ENCODE data around the gene KNG1.

Gene KNG1

DNA sequence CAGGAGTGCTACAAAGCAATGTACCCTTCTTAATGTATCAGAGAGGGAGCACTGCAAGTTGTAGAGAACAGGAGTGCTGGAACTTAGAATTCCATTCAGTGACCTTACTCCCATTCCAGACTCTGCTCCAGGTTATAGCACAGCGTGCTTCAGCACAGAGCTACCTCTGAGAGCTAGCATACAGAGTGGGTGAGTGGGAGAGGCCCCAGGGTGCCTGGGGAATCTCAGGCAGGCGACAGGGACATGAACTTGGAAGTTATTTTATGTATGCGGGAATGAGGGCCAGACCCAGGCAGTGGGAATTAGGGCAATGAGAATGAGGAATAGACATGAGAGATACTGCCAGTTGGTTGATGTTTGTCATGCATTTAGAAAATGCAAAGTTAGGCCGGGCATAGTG is 3.7 kb upstream of the KNG1 start:
- no peak for DNase-seq

DNA sequence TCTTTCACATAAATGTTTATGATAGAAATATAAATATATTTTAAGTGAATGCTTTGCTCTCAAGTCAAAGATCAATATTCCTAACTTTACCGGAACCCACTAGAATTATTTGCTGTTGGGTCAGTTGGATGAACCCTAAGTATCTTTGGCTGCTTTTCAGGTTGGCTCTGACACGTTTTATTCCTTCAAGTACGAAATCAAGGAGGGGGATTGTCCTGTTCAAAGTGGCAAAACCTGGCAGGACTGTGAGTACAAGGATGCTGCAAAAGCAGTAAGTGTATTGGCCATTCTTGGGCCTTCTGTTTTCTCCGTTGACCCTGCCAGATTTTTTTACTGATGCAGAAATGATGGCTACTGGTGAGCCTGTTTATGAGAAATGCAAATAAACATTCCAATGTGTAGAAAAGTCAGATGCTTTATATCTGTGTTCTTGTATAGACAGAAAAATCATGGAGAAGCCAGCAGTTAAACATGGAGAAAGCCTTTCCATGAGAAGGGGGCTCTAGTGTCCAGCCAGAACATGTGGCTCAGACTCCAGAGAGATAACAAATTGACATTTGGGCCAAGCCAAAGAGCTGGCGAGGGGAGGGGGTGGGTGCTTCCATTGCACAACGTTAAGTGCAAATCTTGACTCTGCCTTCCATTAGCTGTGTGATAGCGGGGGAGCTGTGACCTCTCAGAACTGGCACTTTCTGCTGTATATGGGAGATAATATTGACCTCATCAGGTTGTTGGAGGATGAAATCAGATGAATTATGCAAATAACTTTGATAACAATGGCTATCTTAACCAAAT is 3.0 kb downstream of the KNG1 start:
- no peak for DNase-seq

DNA sequence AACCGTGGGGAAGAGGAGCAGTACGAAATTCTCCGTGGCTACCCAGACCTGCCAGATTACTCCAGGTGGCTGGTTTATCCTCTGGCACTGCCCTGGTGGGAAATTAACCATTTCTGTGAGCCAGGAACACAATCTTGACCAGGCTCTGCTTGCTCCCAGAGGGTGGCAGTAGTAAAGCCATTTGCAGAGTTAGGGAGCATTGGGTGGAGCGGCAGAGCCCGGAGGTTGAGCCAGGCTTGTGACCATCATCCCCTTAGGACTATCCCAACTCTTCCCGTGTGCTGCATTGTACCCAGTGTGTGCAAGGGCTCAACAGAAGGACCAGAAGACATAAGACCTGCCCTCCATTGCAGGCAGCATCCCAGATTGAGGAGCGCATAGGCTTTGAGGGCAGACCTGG is 5.3 kb downstream of the KNG1 start:
- DNase-seq: no peak

DNA sequence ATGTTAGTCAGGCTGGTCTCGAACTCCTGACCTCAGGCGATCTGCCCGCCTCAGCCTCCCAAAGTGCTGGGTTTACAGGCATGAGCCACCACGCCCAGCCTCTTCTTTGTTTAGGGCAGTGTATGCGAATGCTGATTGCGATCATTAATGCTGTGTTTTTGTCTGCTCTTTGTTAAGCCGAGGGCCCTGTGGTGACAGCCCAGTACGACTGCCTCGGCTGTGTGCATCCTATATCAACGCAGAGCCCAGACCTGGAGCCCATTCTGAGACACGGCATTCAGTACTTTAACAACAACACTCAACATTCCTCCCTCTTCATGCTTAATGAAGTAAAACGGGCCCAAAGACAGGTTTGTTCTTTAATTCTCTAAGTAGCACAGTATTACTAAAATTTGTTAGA is 7.8 kb downstream of the KNG1 start:
- DNase-seq: no peak

DNA sequence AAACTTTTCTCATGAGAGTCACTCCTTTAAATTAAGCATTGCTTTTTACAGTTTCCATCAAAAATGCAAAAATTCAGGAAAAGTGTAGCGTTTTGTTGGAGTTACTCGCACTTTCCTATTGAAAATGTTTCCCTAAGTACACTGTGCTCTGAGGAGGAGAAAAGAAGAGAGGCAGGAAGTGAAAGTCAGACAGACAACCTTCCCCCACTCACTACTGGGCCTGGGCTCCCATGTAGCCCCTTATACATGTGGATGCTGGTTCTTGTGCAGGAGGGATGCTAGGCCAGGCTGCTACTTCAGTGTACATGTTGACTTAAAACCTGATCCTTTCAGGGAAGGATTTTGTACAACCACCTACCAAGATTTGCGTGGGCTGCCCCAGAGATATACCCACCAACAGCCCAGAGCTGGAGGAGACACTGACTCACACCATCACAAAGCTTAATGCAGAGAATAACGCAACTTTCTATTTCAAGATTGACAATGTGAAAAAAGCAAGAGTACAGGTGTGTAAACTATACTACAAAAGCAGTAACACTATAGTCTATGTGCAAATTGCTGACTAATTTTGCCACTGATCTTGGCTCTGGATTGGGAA is 15.1 kb downstream of the KNG1 start:
- no peak for DNase-seq

DNA sequence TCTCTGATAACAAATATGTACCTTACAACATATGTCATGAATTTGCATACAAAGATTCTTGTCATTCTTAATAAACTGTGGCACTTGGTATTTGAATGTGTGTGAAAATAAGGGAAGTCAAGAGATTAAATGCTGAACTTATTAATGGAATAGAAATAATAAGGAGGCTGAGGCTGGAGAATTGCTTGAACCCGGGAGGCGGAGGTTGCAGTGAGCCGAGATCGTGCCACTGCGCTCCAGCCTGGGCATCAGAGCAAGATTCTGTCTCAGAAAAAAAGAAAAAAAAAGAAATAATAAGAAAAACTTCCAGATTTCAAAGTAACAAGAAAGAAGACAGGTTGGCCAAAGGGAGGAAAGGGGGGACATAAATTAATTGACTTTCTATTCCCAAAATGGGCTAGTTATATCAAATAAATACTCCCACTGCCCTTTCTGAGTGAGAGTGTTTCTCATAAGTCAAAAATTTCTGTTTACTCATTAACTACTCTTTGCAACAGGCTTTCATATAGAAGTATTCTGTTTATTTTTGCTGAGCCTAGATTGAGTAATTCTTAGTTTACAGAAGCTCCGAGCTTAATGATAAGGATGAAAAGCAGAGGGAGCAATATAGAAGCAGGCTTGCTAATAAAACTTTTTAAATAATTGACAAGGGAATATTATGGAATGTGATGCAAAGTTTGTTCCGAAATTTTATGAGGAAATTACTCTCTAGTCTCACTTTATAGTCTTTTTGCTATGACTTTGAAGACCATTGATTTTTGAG is 25.6 kb downstream of the KNG1 start:
- DNase-seq: no peak

DNA sequence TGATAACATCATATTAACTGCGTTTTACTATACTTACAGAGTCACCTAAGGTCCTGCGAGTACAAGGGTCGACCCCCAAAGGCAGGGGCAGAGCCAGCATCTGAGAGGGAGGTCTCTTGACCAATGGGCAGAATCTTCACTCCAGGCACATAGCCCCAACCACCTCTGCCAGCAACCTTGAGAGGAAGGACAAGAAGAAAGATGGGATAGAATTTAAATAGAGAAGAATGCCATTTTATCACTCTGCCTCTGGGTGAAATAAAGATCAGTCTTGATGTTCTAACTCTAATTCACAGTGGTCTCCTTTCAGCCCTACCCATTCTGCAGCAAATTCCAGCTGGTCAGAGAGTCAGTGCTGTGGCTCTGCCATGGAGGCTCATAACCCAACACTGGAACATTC is 26.5 kb downstream of the KNG1 start:
- no peak for DNase-seq

DNA sequence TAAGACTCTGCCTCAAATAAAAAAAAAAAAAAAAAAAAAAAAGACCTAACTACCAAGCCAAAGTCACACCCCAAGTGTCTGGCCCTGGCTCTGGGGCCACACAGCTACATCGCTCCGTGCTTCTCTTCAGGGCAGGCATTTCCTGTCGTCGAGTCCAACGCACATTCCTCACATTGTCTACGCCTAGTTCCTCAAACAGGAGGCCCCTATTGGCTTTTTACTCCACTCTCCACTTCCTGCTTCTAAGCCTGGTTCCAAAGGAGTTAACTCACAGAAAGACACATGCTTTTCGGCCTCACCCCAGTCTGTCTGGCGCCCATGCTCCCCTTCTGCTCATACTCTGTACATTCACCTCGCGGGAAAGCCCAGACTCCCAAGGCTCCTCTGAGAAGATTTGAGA is 28.8 kb downstream of the KNG1 start:
- DNase-seq: no peak

DNA sequence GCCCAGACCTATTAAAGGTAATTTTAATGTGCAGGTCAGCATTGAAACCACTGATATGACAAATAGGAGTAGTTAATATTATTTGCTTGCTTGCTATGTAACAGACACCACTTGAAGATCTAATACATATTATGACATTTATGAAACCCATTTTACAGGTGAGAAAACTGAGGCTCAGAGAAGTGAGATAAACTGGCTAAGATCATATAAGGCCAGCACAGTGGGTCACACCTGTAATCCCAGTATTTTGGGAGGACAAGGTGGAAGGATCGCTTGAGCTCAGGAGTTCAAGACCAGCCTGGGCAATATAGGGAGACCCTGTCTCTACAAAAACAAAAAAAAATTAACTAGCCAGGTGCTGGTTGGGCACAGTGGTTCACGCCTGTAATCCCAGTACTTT is 33.2 kb downstream of the KNG1 start:
- no peak for DNase-seq

DNA sequence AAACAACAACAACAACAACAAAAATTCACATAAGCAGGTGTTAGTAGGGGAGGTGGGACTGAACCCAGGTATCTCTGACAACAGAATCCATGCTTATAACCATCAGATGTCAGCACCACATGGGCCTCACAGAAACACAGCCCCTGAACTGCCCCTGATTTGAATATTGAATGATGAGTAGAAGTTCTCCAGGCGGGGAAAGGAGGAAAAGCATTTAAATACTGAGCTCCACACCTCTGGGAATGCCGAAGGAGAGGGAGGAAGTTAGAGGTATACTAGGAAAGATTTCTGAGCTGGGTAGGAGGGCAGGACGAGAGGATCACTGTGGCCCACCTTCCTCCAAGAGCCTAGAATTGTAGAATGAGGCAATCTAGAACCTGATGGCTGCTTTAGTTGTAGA is 34.3 kb downstream of the KNG1 start:
- no peak for DNase-seq

DNA sequence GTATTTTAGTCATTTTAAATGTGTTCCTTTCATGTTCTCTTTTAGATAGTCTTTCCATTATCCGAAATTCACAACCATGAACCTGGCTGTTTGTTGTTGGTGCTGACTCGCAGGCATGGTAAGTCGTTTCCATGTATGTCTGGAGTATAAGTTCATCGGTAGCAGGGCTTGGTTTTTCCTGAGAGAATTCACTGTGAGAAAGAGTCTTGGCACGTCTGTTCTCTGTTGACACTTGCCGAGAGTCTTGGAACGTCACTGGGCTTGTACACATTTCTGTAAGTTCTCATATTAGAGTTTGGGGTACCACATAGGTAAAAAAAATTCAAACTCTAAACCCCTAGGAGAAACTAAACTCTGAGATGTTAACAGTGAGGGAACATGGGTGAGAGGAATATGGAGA is 36.8 kb downstream of the KNG1 start:
- DNase-seq: no peak

DNA sequence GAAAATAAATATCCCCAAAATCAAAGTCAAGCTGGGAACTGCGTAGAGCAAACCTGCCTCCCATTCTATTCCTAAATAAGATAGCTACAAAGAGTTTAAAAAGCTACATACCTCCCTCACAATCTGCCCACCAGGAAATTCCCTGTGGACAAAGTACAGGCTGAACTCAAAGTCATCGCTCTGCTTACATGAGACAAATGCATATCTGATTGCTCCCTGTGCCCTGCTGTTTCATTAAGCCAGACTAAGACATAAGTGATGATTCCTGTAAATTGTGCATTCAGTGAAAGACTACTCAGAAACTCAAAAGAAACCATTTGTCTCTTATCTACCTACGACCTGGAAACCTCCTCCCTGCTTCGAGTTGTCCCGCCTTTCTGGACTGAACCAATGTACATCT is 37.7 kb downstream of the KNG1 start:
- DNase-seq: no peak

DNA sequence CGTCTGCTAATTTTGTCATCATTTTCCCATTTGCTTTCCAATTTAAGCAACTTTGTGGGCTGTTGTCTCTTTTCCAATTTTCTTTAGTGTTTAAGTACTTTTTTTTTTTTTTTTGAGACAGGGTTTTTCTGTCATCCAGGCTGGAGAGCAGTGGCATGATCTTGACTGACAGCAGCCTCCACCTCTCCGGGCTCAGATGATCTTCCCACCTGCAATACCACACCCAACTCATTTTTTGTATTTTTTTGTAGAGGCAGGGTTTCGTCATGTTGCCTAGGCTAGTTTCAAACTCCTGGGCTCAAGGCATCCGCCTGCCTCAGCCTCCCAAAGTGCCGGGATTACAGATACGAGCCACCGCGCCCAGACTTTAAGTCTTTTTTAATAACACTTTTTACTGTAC is 40.1 kb downstream of the KNG1 start:
- no peak for DNase-seq

DNA sequence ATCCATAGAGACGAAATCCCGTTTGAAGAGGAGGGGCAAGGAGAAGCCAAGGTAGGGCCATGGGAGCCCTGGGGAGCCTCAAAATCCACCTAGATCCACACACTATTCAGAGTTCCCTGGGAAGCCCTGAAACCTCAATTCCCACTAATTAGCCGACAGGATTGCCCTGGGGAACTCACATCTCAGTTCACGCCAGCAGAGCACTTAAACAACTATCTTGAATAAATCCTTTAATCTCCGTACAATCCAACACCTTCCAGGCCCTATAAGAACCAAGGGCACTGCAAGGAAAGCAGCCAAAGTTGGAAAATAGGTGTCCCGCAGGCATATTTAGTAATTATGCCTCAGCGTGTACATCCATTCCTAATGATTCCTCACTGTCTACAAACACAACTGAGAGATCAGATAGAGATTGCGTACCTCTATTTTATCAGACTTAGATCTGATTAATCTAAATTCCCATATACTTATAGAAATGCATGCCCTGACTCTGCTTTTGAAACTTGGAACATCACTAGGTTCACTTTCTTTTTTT is 40.6 kb downstream of the KNG1 start:
- DNase-seq: no peak

DNA sequence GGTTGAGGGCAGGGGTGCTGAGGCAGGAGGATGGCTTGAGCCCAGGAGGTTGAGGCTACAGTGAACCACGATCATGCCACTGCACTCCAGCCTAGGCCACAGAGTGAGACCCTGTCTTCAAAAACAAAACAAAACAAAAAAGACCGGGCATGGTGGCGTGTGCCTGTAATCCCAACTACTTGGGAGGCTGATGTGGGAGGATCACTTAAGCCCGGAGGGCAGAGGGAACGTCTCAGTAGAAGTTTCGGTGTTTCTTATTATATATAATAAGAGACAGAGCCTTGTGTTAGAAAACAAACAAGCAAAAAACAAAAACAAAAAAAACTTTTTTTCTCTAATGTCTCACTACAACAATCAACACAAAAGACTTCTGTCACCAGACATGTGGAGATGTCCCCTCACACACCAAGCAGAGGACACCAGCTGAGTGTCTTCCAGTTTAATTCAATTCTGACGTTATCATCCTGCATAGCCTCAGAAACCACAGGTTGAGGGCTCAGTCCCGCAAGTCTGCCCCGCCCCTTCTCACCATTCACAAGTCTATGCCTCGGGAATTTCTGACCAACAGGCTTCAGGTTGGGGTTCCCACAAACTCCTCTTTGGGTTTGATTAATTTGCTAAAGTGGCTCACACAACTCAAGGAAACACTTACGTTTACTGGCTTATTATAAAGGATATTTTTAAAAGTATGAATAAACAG is 42.2 kb downstream of the KNG1 start:
- no peak for DNase-seq

DNA sequence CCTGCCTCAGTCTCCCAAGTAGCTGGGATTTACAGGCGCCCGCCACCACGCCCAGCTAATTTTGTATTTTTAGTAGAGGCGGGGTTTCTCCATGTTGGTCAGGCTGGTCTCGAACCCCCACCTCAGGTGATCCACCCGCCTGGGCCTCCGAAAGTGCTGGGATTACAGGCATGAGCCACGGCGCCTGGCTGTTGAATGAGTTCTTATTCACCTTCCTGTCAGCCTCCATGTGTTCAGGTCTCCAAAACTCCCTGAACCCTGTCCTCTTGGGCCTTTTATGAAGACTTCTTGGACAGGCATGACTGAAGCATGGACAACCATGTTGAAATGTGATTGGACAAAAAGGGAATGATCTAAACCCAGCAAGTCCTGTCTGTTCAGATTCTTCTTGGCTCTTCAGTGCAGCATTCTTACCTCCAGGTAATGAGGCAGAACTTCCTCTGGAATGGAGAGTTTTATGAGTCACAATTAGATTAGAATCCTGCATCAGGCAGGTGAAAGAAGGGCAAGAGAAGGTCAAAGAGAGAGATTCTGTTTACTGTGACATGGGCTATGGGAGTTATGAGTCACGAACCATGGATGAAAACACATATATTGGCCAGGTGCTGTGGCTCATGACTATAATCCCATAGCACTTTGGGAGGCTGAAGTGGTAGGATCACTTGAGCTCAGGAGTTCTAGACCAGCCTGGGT is 43.1 kb downstream of the KNG1 start:
- no peak for DNase-seq

DNA sequence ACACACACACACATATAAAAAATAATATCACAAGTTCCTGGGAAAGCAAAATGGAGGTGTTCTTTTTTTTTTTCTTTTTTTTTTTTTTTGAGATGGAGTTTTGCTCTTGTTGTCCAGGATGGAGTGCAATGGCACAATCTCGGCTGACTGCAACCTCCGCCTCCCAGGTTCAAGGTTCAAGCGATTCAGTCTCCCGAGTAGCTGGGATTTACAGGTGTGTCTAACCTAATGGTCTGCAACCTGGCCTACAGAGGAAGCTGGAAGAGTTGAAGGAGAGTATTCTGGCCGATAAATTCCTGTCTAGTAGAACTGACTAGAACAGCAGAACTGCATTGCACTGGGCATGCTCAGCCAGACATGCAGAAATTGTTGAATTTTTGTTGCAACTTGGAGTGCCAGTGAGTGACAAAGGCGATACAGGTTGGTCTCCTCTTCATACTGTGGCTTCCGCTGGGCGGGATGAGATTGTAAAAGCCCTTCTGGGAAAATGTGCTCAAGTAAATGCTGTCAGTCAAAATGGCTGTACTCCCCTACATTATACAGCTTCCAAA is 43.8 kb downstream of the KNG1 start:
- DNase-seq: no peak

DNA sequence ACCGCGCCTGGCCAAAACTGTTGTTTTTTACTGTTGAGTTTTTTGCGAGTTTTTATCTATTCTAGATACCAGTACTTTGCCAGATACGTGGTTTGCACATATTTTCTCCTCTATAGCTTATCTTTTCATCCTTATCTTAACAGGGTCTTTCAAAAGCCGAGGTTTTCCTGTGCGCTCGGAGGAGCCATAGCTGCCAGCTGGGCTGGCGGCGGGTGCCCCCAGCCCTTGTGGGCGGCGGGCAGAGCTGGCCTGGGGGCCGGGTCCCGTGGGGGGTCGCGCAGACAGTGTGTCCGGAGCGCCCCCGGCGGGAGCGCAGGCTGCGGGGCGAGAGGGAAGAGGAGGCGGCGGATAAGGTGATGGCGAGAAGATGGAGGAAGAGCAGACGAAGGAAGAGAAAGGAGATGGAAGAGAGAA is 55.1 kb downstream of the KNG1 start:
- no peak for DNase-seq

DNA sequence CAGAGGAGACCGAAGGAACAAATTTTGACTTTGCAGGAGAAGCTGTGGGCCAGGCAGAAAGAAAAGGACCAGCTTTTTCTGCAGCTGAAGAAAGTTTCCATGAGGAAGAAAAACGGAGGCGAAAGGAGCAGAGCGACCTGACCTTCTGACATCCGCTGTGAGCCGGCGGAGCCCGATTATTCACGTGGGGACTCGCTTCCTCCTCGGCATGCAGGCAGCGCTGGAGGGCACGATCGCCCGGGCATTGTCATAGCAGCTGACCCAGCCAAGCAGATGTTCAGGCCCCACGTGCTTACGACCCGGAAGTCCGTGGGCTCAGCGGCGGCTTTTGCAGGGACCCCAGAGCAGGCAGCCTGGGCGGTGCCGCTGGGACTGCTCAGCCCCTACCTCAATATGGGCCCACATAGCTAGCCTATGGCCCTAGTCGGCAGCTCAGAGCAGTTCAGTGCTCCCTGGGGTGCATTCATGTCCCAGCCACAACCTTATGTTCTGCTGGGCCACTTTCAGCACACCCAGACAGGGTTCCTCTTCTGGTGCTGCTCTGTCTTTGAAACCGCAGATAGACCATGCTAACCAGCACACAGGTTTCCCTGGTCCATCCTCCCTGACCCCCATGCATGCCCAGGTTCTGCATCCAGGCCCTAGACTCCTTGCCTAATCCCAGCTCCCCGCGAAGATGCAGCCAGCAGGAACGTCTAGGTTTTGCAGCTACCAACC is 55.7 kb downstream of the KNG1 start:
- DNase-seq: peak; percentile 53 to 57

DNA sequence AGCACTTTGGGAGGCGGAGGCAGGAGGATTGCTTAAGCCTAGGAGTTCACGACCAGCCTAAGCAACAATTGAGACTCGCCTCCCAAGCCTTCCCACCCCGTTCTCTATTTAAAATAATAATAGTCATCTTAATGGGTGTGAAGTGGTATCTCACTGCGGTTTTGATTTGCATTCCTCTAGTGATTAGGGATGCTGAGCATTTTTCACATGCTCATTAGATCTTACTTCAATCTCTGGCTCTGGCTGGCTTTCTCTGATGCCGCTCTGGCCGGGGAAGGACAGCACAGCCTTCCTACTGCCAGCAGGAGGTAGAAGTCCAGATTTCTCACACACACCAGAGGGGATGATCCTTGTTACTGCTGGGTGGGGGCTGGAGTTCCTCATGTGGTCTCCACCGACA is 58.8 kb downstream of the KNG1 start:
- DNase-seq: no peak

DNA sequence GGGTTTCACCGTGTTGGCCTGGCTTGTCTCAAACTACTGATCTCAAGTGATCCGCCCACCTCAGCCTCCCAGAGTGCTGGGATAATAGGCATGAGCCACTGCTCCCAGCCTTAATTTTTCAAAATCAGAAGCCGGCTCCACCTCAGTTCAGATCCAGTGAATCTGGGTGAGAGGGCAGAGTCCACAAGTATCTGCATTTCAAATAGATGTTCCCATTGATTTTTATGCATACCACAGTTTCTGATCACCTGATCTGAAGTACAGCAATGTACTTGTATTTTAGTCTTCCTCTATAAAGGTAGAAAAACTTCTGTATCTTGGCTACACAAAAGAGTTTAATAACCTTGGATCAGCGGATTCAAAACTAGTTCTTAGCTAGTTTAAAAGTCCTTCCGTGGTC is 62.0 kb downstream of the KNG1 start:
- no peak for DNase-seq

All from activated CD4-positive, alpha-beta T cell treated with anti-CD3 and anti-CD28 coated beads for 4 hours (primary cell).